Body of pancreas (tissue), 4 donors: ENCODE measurements around the gene MAPK1.

Source experiments
- POLR2A ChIP-seq, 3 donors: fragments of 450-650 bp; IDR thresholded peaks; one replicate each; pipeline ENCODE4 v1.6.1; 2016; ENCODE audit warnings: antibody characterized with exemption in 3 of 3, mild to moderate bottlenecking in 2 of 3
- TF ChIP-seq, protein P1 (sequence below), 7 experiments: fragments of 450-650 bp in 4 of 7; fragments of 200-600 bp in 3 of 7; sonication (generic) in 3 of 7; IDR thresholded peaks; one replicate each; pipeline ENCODE4 v1.5.1; 2016 to 2019; ENCODE audit warnings: antibody characterized with exemption in 7 of 7

DNA sequence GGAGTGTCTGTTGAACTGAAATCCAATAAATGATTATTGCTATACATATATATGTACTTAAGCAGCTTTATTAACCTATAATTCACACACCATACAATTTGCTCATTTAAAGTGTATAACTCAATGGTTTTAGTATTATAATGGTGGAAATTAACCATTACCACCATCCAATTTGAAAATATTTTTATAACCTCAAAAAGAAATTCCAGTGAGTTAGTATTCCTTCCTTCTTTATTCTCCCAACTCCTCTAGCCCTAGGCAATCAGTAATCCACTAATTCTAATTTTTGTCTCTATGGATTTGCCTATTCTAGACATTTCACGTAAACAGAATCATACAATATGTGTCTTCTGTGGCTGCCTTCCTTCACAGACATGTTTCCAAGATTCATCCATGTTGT lies 64.8 kb downstream of the MAPK1 start:
- no peak for TF ChIP-seq POLR2A (IDR thresholded peaks at IDR 0.05)
- TF ChIP-seq, protein P1, sequence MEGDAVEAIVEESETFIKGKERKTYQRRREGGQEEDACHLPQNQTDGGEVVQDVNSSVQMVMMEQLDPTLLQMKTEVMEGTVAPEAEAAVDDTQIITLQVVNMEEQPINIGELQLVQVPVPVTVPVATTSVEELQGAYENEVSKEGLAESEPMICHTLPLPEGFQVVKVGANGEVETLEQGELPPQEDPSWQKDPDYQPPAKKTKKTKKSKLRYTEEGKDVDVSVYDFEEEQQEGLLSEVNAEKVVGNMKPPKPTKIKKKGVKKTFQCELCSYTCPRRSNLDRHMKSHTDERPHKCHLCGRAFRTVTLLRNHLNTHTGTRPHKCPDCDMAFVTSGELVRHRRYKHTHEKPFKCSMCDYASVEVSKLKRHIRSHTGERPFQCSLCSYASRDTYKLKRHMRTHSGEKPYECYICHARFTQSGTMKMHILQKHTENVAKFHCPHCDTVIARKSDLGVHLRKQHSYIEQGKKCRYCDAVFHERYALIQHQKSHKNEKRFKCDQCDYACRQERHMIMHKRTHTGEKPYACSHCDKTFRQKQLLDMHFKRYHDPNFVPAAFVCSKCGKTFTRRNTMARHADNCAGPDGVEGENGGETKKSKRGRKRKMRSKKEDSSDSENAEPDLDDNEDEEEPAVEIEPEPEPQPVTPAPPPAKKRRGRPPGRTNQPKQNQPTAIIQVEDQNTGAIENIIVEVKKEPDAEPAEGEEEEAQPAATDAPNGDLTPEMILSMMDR (IDR thresholded peaks at IDR 0.05), result no peak
